Measurements from ENCODE around the gene ZC2HC1B. TPM values are rescaled to one million over a fixed set of nuclear protein-coding genes. Genes with fewer than 3 reads are reported as not detected.

Gene ZC2HC1B
- total RNA-seq, 1 experiment from 2014 or later: not detected

DNA sequence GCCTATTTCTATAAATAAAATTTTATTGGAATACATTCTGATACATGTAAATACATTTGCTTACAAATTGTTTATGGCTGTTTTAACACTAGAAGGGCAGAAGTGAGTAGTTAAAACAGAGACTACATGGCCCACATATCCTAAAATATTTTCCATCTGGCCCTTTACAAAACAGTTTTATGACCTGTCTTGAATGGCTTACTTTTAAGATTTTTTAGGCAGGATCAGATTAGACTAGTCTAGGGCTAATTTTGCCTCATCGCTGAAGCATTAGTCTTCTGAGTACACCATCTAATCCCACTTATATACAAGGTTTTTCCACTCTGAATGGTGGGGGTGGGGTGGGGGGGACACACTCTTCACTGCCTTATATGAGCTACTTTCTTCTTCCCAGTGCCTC, 116.6 kb downstream of the ZC2HC1B start:
- Histone ChIP-seq H3K9me3 (ENCODE audit: control insufficient read depth, low read depth, low read length) (no peaks in the 10 kb centered on the region), H4K20me1 (ENCODE audit: control insufficient read depth, insufficient read depth, insufficient read length) (no peaks in the 10 kb centered on the region), H3K27ac (ENCODE audit: insufficient read length, low read depth, low read length) (no peak overlapping the region), H3K23ac (ENCODE audit: insufficient read length, low read depth, low read length) (no peak overlapping the region), H3K18ac (ENCODE audit: insufficient read length, low read depth, low read length) (no peak overlapping the region), H3K56ac (ENCODE audit: insufficient read length, low read depth, low read length) (no peak overlapping the region), H3K4me2 (ENCODE audit: insufficient read depth, insufficient read length, low read length) (no peak overlapping the region), H3K14ac (ENCODE audit: insufficient read depth, low read length) (no peak overlapping the region), H4K5ac (ENCODE audit: insufficient read length, low read depth, low read length) (no peak overlapping the region), H2BK5ac (ENCODE audit: insufficient read length, low read length) (no peak overlapping the region), H2AK5ac (ENCODE audit: insufficient read length, low read length) (no peak overlapping the region), H3K79me1 (ENCODE audit: insufficient read depth, low read depth, low read length, poor library complexity, severe bottlenecking) (no peaks in the 10 kb centered on the region), H2BK12ac (ENCODE audit: insufficient read length, low read depth, low read length) (no peak overlapping the region), H3T11ph (ENCODE audit: low read length) (no peak overlapping the region), H3K9ac (ENCODE audit: extremely low read depth, insufficient read length, low read length) (no peak overlapping the region), H2AFZ (ENCODE audit: low read length) (no peak overlapping the region), H3K79me2 (ENCODE audit: insufficient read depth, low read length) (no peaks in the 10 kb centered on the region), H4K8ac (replicated peaks; ENCODE audit: insufficient read length, low read depth, low read length) (no peak overlapping the region), H3K27me3 (ENCODE audit: insufficient read depth, low read length) (peaks cover 1% of the 10 kb centered on the region; the same call in 1 of the 2 replicates), H3K4ac (ENCODE audit: low read depth, low read length) (no peak overlapping the region), H4K91ac (ENCODE audit: insufficient read length, low read depth, low read length) (no peak overlapping the region), H3K23me2 (ENCODE audit: insufficient read length, low read depth, low read length, poor library complexity, severe bottlenecking) (no peaks in the 10 kb centered on the region), H2BK20ac (ENCODE audit: low read depth, low read length, poor library complexity, severe bottlenecking) (no peak overlapping the region), H2BK120ac (ENCODE audit: low read depth, low read length, poor library complexity, severe bottlenecking) (no peak overlapping the region), H3K4me1 (ENCODE audit: insufficient read depth, low read length) (no peaks in the 10 kb centered on the region), H2BK15ac (ENCODE audit: low read depth, low read length) (no peak overlapping the region)
- WGBS (ENCODE audit: extremely low coverage, insufficient read length, low lambda C conversion rate): no CpG with 5 or more reads among the region's 1 CpG
- H3K27ac Mint-ChIP-seq: no peak overlapping the region
- peaks cover 50% of the 10 kb centered on the region for H3K27me3 Mint-ChIP-seq (ENCODE audit: low read depth)
- H3K36me3 Mint-ChIP-seq (ENCODE audit: insufficient read depth in 1 of 3, low read depth in 3 of 3): no peaks in the 10 kb centered on the region
- no peaks in the 10 kb centered on the region for H3K9me3 Mint-ChIP-seq
- H3K4me1 Mint-ChIP-seq: no peaks in the 10 kb centered on the region
- no peak overlapping the region for H3K4me3 Mint-ChIP-seq
- TF ChIP-seq CTCF (conservative IDR thresholded peaks at IDR 0.05): no peak
- no peak for DNase-seq
